K562 (cell line): Measurements from ENCODE around the gene HCFC1R1. TPM values are rescaled to one million over a fixed set of nuclear protein-coding genes. Genes with fewer than 3 reads are reported as not detected.
A peak's percentile ranks its signal among the peaks of the same experiment; 100 is the strongest.

Experiments
- CHD1 ChIP-seq: fragments of 200-600 bp; sonication (generic); IDR thresholded peaks from one replicate; pipeline ENCODE4 v1.6.1; 2012; ENCODE audit warnings: mild to moderate bottlenecking, moderate library complexity, low read length, inconsistent platforms
- HOXB6 ChIP-seq: fragments of 250-450 bp; sonication (Bioruptor Pico); IDR thresholded peaks from 2 replicates; pipeline ENCODE4 v1.5.1; 2022; ENCODE audit warnings: mild to moderate bottlenecking, borderline replicate concordance
- ILF3 ChIP-seq: fragments of 450-650 bp; IDR thresholded peaks from 2 replicates; pipeline ENCODE4 v1.6.1; 2018; ENCODE audit warnings: antibody characterized with exemption, mild to moderate bottlenecking, moderate library complexity, borderline replicate concordance
- MAFF ChIP-seq: IDR thresholded peaks from 2 replicates; pipeline ENCODE4 v1.6.1; 2012; ENCODE audit warnings: low read length, improper control_type of control experiment
- MAFG ChIP-seq: fragments of 450-650 bp; conservative IDR thresholded peaks from 2 replicates; pipeline ENCODE4 v1.6.1; 2016; ENCODE audit warnings: missing genetic modification characterization, missing compliant biosample characterization
- MLLT1 ChIP-seq, 2 experiments: fragments of 450-650 bp; IDR thresholded peaks; 2 replicates each; pipeline ENCODE4 v1.6.1; 2016
- NELFE ChIP-seq: IDR thresholded peaks from 2 replicates; pipeline ENCODE4 v1.6.1; 2011; ENCODE audit warnings: mild to moderate bottlenecking; ENCODE audit not compliant: insufficient read depth, insufficient read length
- NFIX ChIP-seq: fragments of 250-450 bp; sonication (Bioruptor Pico); IDR thresholded peaks from 2 replicates; pipeline ENCODE4 v1.4.0; 2020; ENCODE audit warnings: low read depth, mild to moderate bottlenecking, moderate library complexity
- PKNOX1 ChIP-seq: fragments of 450-650 bp; IDR thresholded peaks from 2 replicates; pipeline ENCODE4 v1.6.1; 2016
- RBM15 ChIP-seq: fragments of 200-400 bp; formaldehyde crosslinking; IDR thresholded peaks from 2 replicates; pipeline ENCODE4 v1.6.1; 2018; ENCODE audit warnings: mild to moderate bottlenecking, low read length, moderate library complexity; ENCODE audit not compliant: insufficient read depth
- SAP30 ChIP-seq: fragments of 200-600 bp; sonication (generic); IDR thresholded peaks from 2 replicates; pipeline ENCODE4 v1.6.1; 2012; ENCODE audit warnings: borderline replicate concordance, low read depth, mild to moderate bottlenecking, moderate library complexity, low read length, control low read depth, inconsistent platforms; ENCODE audit not compliant: insufficient read depth, poor library complexity, severe bottlenecking
- SREBF2 ChIP-seq: sonication (generic); formaldehyde crosslinking; IDR thresholded peaks from 2 replicates; pipeline ENCODE4 v1.4.0; 2020; ENCODE audit warnings: mild to moderate bottlenecking, missing genetic modification reagents
- ZC3H11A ChIP-seq: IDR thresholded peaks from 2 replicates; pipeline ENCODE4 v1.6.1; 2012; ENCODE audit warnings: low read depth, low read length, improper control_type of control experiment
- ZC3H4 ChIP-seq: sonication (generic); formaldehyde crosslinking; IDR thresholded peaks from 2 replicates; pipeline ENCODE4 v1.9.0; 2021; ENCODE audit warnings: missing genetic modification reagents, borderline replicate concordance
- ZNF140 ChIP-seq: fragments of 250-450 bp; sonication (Bioruptor Pico); IDR thresholded peaks from 2 replicates; pipeline ENCODE4 v1.8.0; 2021; ENCODE audit warnings: moderate library complexity, mild to moderate bottlenecking, inconsistent platforms
- ZNF551 ChIP-seq: fragments of 250-450 bp; sonication (Bioruptor Pico); IDR thresholded peaks from 2 replicates; pipeline ENCODE4 v1.5.0; 2021; ENCODE audit warnings: mild to moderate bottlenecking, moderate library complexity
- ZNF561 ChIP-seq: fragments of 450-650 bp; formaldehyde crosslinking; conservative IDR thresholded peaks from 2 replicates; pipeline ENCODE4 v1.4.0; 2020; ENCODE audit warnings: mild to moderate bottlenecking, moderate library complexity
- ZNF644 ChIP-seq: fragments of 200-800 bp; sonication (Bioruptor generic); IDR thresholded peaks from 2 replicates; pipeline ENCODE4 v1.6.1; 2016; ENCODE audit warnings: low read depth, missing genetic modification characterization, missing compliant biosample characterization
- ZNF696 ChIP-seq: fragments of 250-450 bp; sonication (Bioruptor Pico); conservative IDR thresholded peaks from 2 replicates; pipeline ENCODE4 v1.4.0; 2020; ENCODE audit warnings: mild to moderate bottlenecking, moderate library complexity
- ZNF764 ChIP-seq: fragments of 250-450 bp; sonication (Bioruptor Pico); IDR thresholded peaks from 2 replicates; pipeline ENCODE4 v1.4.0; 2020; ENCODE audit warnings: low read depth, mild to moderate bottlenecking, moderate library complexity
- polyA plus RNA-seq, 8 experiments: library from polyadenylated mRNA; depleted of rRNA in 4 of 8; stranded (reverse) in 5 of 8; unstranded in 3 of 8; fragments of >200 nt; fragmentation: Nextera tagmentation in 2 of 8; fragmentation: Illumina TruSeq in 1 of 8; extraction: Ambion mirVana in 2 of 8; extraction: Trizol in 1 of 8; gene quantifications; 2 replicates each; pipeline versions ENCODE4 v1.2.1 to v1.2.3, GENCODE V29; 2011 to 2014; ENCODE audit warnings: inconsistent platforms in 1 of 8, missing spikeins in 1 of 8
- total RNA-seq, 7 experiments: library from RNA; depleted of rRNA in 6 of 7; stranded (reverse); fragments of >200 nt in 6 of 7; fragmentation: Illumina TruSeq in 2 of 7; extraction: Trizol in 2 of 7; gene quantifications; 2 replicates each; pipeline versions ENCODE4 v1.2.1 to v1.2.3, GENCODE V29; 2011 to 2021; ENCODE audit warnings: low replicate concordance in 1 of 7
- TF ChIP-seq, protein P1 (sequence below): sonication (generic); formaldehyde crosslinking; IDR thresholded peaks from 2 replicates; pipeline ENCODE4 v1.8.1; 2023; ENCODE audit warnings: mild to moderate bottlenecking, missing genetic modification reagents, moderate library complexity
- TF ChIP-seq, protein P2 (sequence below): fragments of 250-450 bp; sonication (Bioruptor Pico); IDR thresholded peaks from 2 replicates; pipeline ENCODE4 v1.9.0; 2021; ENCODE audit warnings: mild to moderate bottlenecking, inconsistent platforms

Gene HCFC1R1
- total and polyA plus RNA-seq, 9 of the 15 experiments (the other 6 are each of a cell fraction or from before 2014, with no cell fraction given) = 2.2 to 29.0 (median 11.2) TPM

DNA sequence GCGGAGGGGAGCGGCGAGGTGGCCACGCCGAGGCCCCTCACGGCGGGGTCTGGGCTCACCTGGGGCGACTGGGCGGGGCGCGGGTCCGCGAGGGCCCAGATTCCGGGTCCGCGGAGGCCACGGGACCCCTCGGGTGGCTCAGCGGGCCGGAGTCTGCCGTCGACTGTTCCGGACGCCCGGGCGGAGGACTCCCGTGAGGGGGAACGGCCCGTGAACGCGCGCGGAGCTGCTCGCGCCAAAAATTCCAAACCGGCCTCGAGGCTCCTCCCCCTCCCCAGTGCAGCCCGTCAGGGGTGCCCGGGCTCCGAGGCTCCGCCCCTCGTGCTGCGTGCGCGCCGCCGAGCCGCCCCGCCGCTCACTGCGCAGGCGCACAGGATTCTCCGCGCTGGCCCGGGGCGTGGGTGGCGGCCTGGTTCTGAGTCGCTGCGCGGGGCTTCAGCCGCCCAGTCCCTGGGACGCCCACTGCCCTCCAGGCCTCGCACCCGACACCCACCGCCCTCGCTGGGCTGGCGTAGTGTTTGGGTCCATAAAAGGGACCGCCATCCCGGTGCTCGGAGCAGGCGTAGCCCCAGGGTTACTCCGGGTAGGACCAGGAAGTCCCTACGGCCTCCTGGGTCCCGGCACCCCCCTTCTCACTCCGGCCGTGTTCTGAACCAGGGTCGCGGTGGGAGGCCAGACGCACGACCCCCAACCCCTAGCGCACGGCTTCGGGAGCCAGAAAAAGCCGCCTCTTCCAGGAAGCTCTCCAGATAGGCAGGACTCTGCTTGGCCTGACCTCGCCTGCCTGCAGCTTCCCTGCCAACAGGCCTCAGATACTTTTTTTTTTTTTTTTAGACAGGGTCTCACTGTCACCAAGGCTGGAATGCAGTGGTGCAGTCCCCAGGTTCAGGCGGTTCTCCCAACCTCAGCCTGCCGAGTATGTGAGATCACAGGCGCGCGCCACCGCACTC is 43.2 kb downstream of the HCFC1R1 start, which contains the start of gene PKMYT1 (continued):
- TF ChIP-seq ZNF644 = no peak
- peak; percentile 91; the same call in 1 of the 2 replicates for TF ChIP-seq ZC3H4 (CRISPR knock-in tag)
- no peak for TF ChIP-seq ZNF561 (CRISPR knock-in tag)
- TF ChIP-seq, protein P1, sequence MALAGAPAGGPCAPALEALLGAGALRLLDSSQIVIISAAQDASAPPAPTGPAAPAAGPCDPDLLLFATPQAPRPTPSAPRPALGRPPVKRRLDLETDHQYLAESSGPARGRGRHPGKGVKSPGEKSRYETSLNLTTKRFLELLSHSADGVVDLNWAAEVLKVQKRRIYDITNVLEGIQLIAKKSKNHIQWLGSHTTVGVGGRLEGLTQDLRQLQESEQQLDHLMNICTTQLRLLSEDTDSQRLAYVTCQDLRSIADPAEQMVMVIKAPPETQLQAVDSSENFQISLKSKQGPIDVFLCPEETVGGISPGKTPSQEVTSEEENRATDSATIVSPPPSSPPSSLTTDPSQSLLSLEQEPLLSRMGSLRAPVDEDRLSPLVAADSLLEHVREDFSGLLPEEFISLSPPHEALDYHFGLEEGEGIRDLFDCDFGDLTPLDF (CRISPR knock-in tag) = peak; percentile 84
- TF ChIP-seq PKNOX1 = no peak
- TF ChIP-seq CHD1 = peak; percentile 20
- TF ChIP-seq MLLT1 (IDR thresholded peaks at IDR 0.05) = no peak
- TF ChIP-seq SREBF2 = no peak
- no peak for TF ChIP-seq NELFE
- TF ChIP-seq NFIX (CRISPR knock-in tag) = no peak
- TF ChIP-seq ZNF764 = no peak
- no peak for TF ChIP-seq MAFG (tag)
- TF ChIP-seq ILF3 = no peak
- no peak for TF ChIP-seq ZNF140 (CRISPR knock-in tag)
- no peak for TF ChIP-seq ZC3H11A
- TF ChIP-seq, protein P2, sequence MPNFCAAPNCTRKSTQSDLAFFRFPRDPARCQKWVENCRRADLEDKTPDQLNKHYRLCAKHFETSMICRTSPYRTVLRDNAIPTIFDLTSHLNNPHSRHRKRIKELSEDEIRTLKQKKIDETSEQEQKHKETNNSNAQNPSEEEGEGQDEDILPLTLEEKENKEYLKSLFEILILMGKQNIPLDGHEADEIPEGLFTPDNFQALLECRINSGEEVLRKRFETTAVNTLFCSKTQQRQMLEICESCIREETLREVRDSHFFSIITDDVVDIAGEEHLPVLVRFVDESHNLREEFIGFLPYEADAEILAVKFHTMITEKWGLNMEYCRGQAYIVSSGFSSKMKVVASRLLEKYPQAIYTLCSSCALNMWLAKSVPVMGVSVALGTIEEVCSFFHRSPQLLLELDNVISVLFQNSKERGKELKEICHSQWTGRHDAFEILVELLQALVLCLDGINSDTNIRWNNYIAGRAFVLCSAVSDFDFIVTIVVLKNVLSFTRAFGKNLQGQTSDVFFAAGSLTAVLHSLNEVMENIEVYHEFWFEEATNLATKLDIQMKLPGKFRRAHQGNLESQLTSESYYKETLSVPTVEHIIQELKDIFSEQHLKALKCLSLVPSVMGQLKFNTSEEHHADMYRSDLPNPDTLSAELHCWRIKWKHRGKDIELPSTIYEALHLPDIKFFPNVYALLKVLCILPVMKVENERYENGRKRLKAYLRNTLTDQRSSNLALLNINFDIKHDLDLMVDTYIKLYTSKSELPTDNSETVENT (CRISPR knock-in tag) = peak; percentile 87; the same call in 1 of the 2 replicates
- TF ChIP-seq SAP30 = peak; percentile 73
- no peak for TF ChIP-seq HOXB6 (CRISPR knock-in tag)
- no peak for TF ChIP-seq ZNF551 (CRISPR knock-in tag)
- no peak for TF ChIP-seq RBM15
- no peak for TF ChIP-seq ZNF696 (CRISPR knock-in tag)
- no peak for TF ChIP-seq MAFF
